Caco-2 (cell line): ENCODE data around the gene FADD. TPM values are rescaled to one million over a fixed set of nuclear protein-coding genes. Genes with fewer than 3 reads are reported as not detected.

Experiments used
- BruUV-seq: library from RNA; stranded (reverse); fragments of 400-500 nt; replicated peaks from 2 replicates; lab custom pipeline; 2021; lab: Mats Ljungman, UMichigan
- CTCF ChIA-PET: fragments of 300-600 bp; sonication (Branson Sonifier 250); formaldehyde crosslinking; loops from one replicate; lab custom pipeline; 2022; ENCODE audit warnings: antibody characterized with exemption; lab: Charles Lee
- POLR2A ChIA-PET: fragments of 300-600 bp; sonication (Branson Sonifier 250); formaldehyde crosslinking; loops from one replicate; lab custom pipeline; 2022; ENCODE audit warnings: antibody characterized with exemption; lab: Charles Lee
- DNase-seq, 2 experiments: peaks; one replicate each; pipeline versions ENCODE4 v3.0.0 to v3.0.0-alpha.2; 2020 to 2022
- H3K27me3 ChIP-seq: replicated peaks from 2 replicates; pipeline ENCODE4 v1.6.0; 2011; ENCODE audit warnings: low read length; ENCODE audit not compliant: control insufficient read depth, insufficient read depth
- H3K36me3 ChIP-seq: 2 replicates; pipeline ENCODE4 v1.5.1; 2011; ENCODE audit warnings: low read length; ENCODE audit not compliant: control insufficient read depth, insufficient read depth
- H3K4me1 ChIP-seq: fragments of 250-450 bp; sonication (Bioruptor Pico); 2 replicates; pipeline ENCODE4 v1.5.1; 2020; ENCODE audit warnings: mild to moderate bottlenecking
- H3K4me3 ChIP-seq: 2 replicates; pipeline ENCODE4 v1.5.1; 2011; ENCODE audit warnings: low read depth, mild to moderate bottlenecking, control low read depth, low read length
- H3K9me3 ChIP-seq: fragments of 250-450 bp; sonication (Bioruptor Pico); 2 replicates; pipeline ENCODE4 v1.5.1; 2020; ENCODE audit warnings: mild to moderate bottlenecking, moderate library complexity
- H3K27ac Mint-ChIP-seq: one replicate; pipeline ENCODE4 v1.8.0; 2022; ENCODE audit warnings: mixed read lengths; ENCODE audit not compliant: unreplicated experiment
- H3K27me3 Mint-ChIP-seq: one replicate; pipeline ENCODE4 v1.8.0; 2022; ENCODE audit warnings: mixed read lengths; ENCODE audit not compliant: insufficient read depth, unreplicated experiment
- H3K36me3 Mint-ChIP-seq: one replicate; pipeline ENCODE4 v1.8.0; 2022; ENCODE audit warnings: mild to moderate bottlenecking, mixed read lengths; ENCODE audit not compliant: insufficient read depth, unreplicated experiment
- H3K4me1 Mint-ChIP-seq: one replicate; pipeline ENCODE4 v1.8.0; 2022; ENCODE audit warnings: low read depth, mixed read lengths; ENCODE audit not compliant: unreplicated experiment
- H3K4me3 Mint-ChIP-seq: one replicate; pipeline ENCODE4 v1.8.0; 2022; ENCODE audit warnings: mild to moderate bottlenecking, moderate library complexity, mixed read lengths; ENCODE audit not compliant: unreplicated experiment
- H3K9me3 Mint-ChIP-seq: one replicate; pipeline ENCODE4 v1.8.0; 2022; ENCODE audit warnings: mixed read lengths; ENCODE audit not compliant: unreplicated experiment
- intact Hi-C: fragments of 100-400 bp; cut with micrococcal nuclease; formaldehyde crosslinking; loops from one replicate; pipeline ENCODE4 v1.10.0; 2022; ENCODE audit not compliant: unreplicated experiment
- total RNA-seq: library from RNA; stranded (reverse); gene quantifications from 2 replicates; pipeline ENCODE4 v1.2.3, GENCODE V29; 2022
- TF ChIP-seq, protein P1 (sequence below), 2 experiments: fragments of 200-600 bp in 1 of 2; IDR thresholded peaks; 1 replicate in 1 of 2; 2 replicates in 1 of 2; pipeline versions ENCODE4 v1.5.1 to v1.8.0; 2011 to 2022; ENCODE audit warnings: antibody characterized with exemption in 1 of 2, control low read depth in 1 of 2, inconsistent platforms in 1 of 2, low read depth in 1 of 2, low read length in 1 of 2, mild to moderate bottlenecking in 1 of 2, moderate library complexity in 1 of 2; ENCODE audit not compliant: insufficient read depth in 1 of 2, severe bottlenecking in 1 of 2, unreplicated experiment in 1 of 2

The FADD gene
- total RNA-seq, 1 experiment from 2014 or later, result 51.3 TPM

DNA sequence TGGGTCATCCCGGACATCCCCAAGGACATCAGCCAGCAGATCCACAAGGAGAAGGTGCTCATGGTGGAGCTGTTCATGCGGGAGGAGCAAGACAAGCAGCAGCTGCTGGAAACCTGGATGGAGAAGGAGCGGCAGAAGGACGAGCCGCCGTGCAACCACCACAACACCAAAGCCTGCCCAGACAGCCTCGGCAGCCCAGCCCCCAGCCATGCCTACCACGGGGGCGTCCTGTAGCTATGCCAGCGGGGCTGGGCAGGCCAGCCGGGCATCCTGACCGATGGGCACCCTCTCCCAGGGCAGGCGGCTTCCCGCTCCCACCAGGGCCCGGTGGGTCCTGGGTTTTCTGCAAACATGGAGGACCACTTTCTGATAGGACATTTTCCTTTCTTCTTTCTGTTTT is 15.3 kb upstream of the FADD start:
- no peaks in the 10 kb centered on the region for H3K4me1 Mint-ChIP-seq
- H3K4me1 ChIP-seq, result no peaks in the 10 kb centered on the region
- no peak overlapping the region for H3K4me3 Mint-ChIP-seq
- no peaks in the 10 kb centered on the region for H3K27me3 ChIP-seq
- H3K4me3 ChIP-seq, result no peak overlapping the region
- intact Hi-C loops, result no loop called here
- TF ChIP-seq, protein P1, sequence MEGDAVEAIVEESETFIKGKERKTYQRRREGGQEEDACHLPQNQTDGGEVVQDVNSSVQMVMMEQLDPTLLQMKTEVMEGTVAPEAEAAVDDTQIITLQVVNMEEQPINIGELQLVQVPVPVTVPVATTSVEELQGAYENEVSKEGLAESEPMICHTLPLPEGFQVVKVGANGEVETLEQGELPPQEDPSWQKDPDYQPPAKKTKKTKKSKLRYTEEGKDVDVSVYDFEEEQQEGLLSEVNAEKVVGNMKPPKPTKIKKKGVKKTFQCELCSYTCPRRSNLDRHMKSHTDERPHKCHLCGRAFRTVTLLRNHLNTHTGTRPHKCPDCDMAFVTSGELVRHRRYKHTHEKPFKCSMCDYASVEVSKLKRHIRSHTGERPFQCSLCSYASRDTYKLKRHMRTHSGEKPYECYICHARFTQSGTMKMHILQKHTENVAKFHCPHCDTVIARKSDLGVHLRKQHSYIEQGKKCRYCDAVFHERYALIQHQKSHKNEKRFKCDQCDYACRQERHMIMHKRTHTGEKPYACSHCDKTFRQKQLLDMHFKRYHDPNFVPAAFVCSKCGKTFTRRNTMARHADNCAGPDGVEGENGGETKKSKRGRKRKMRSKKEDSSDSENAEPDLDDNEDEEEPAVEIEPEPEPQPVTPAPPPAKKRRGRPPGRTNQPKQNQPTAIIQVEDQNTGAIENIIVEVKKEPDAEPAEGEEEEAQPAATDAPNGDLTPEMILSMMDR (IDR thresholded peaks at IDR 0.05; ENCODE audit: insufficient read depth in 1 of 2, low read depth in 1 of 2, low read length in 1 of 2, severe bottlenecking in 1 of 2, unreplicated experiment in 1 of 2), result no peak
- no peak overlapping the region for H3K27ac Mint-ChIP-seq
- no peaks in the 10 kb centered on the region for H3K9me3 ChIP-seq
- no peaks in the 10 kb centered on the region for H3K36me3 ChIP-seq
- no peaks in the 10 kb centered on the region for H3K9me3 Mint-ChIP-seq
- CTCF ChIA-PET, result no interaction called here
- peaks cover 4% of the 10 kb centered on the region for H3K36me3 Mint-ChIP-seq
- BruUV-seq, result no TSS peak
- no peak for DNase-seq
- no peaks in the 10 kb centered on the region for H3K27me3 Mint-ChIP-seq
- POLR2A ChIA-PET, result no interaction called here

DNA sequence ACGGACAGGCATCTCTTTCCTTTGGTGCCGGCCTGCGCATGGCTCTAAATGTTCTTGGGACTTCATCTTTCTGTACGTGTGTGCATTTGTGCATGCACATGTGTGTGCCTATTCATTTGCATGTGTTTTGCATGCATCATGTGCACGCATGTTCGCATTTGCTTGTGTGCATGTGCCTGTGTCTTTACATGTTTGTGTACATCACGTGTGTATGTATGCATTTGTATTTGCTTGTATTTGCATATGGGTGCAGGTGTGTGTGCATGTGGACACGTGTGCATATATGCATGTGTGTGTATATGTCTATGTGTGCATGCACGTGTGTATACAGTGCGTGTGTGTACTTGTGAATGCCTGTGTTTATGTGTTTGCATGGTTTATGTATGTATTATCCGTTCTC is 13.5 kb upstream of the FADD start:
- Histone ChIP-seq H3K4me3 (no peak overlapping the region), H3K9me3 (no peaks in the 10 kb centered on the region), H3K36me3 (no peaks in the 10 kb centered on the region), H3K27me3 (no peaks in the 10 kb centered on the region), H3K4me1 (no peaks in the 10 kb centered on the region)
- H3K4me3 Mint-ChIP-seq, result no peak overlapping the region
- H3K27ac Mint-ChIP-seq, result no peak overlapping the region
- no peaks in the 10 kb centered on the region for H3K9me3 Mint-ChIP-seq
- ChIA-PET POLR2A (no interaction called here), CTCF (no interaction called here)
- intact Hi-C loops, result no loop called here
- no peak for DNase-seq
- TF ChIP-seq, protein P1 (IDR thresholded peaks at IDR 0.05; ENCODE audit: insufficient read depth in 1 of 2, low read depth in 1 of 2, low read length in 1 of 2, severe bottlenecking in 1 of 2, unreplicated experiment in 1 of 2), result no peak
- no TSS peak for BruUV-seq
- no peaks in the 10 kb centered on the region for H3K4me1 Mint-ChIP-seq
- H3K27me3 Mint-ChIP-seq, result no peaks in the 10 kb centered on the region
- peaks cover 4% of the 10 kb centered on the region for H3K36me3 Mint-ChIP-seq

DNA sequence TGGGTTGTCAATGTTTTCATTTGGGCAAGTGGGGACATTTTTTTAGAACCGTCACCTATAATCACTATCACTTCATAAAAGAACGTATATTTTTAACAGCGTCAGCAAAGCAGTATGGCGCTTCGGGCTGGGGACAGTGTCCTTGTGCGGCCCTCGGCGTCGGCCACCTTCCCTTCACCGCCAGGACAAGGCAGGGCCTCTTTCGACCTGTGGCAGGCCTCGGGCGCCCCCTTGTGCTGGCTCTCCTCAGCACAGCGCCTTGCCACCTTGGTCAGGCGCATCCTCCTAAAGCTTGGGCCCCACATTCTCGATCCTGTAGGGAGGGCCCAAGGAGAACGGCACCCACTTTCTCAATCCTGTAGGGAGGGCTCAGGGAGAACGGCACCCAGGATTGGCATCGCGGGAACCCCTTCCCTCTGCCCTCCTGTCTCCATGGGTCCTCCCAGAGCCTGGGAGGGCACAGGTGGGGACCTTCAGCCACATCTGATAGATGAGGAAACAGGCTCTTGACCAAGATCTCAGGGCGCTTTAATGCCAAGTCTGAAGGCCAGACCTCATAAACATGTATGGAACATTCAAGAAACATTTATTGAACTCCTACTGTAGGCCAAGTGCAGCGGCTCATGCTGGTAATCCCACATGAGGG is 11.5 kb upstream of the FADD start:
- no peak overlapping the region for H3K27ac Mint-ChIP-seq
- H3K4me1 Mint-ChIP-seq, result no peaks in the 10 kb centered on the region
- Histone ChIP-seq H3K4me1 (no peaks in the 10 kb centered on the region), H3K9me3 (no peaks in the 10 kb centered on the region), H3K36me3 (no peaks in the 10 kb centered on the region), H3K4me3 (no peak overlapping the region), H3K27me3 (no peaks in the 10 kb centered on the region)
- H3K36me3 Mint-ChIP-seq, result peaks cover 4% of the 10 kb centered on the region
- CTCF ChIA-PET, result interaction anchor here (0.7 to 1.5 kb wide), 7 partner anchors 26 to 299 kb away, joined by 3 to 8 read pairs (median 4); no protein-coding TSS in a partner anchor
- intact Hi-C loops, result loop anchor here (1.0 kb wide), 4 partner anchors 243 to 276 kb away; no protein-coding TSS in a partner anchor
- no peak overlapping the region for H3K4me3 Mint-ChIP-seq
- no peaks in the 10 kb centered on the region for H3K27me3 Mint-ChIP-seq
- POLR2A ChIA-PET, result no interaction called here
- BruUV-seq, result no TSS peak
- peak; percentile 82 to 89 for DNase-seq
- TF ChIP-seq, protein P1 (IDR thresholded peaks at IDR 0.05; ENCODE audit: insufficient read depth in 1 of 2, low read depth in 1 of 2, low read length in 1 of 2, severe bottlenecking in 1 of 2, unreplicated experiment in 1 of 2), result peak; percentile 93 to 96
- no peaks in the 10 kb centered on the region for H3K9me3 Mint-ChIP-seq
